NB4 (cell line): ENCODE results near the gene SPEN.

Experiments used
- MYC ChIP-seq: IDR thresholded peaks from 2 replicates; pipeline ENCODE4 v1.6.1; 2011; ENCODE audit warnings: low read depth, low read length
- TF ChIP-seq, protein P1 (sequence below): IDR thresholded peaks from one replicate; pipeline ENCODE4 v1.5.1; 2012; ENCODE audit warnings: low read depth, low read length
- TF ChIP-seq, protein P2 (sequence below): IDR thresholded peaks from 2 replicates; pipeline ENCODE4 v1.6.1; 2011; ENCODE audit warnings: low read depth, low read length

DNA sequence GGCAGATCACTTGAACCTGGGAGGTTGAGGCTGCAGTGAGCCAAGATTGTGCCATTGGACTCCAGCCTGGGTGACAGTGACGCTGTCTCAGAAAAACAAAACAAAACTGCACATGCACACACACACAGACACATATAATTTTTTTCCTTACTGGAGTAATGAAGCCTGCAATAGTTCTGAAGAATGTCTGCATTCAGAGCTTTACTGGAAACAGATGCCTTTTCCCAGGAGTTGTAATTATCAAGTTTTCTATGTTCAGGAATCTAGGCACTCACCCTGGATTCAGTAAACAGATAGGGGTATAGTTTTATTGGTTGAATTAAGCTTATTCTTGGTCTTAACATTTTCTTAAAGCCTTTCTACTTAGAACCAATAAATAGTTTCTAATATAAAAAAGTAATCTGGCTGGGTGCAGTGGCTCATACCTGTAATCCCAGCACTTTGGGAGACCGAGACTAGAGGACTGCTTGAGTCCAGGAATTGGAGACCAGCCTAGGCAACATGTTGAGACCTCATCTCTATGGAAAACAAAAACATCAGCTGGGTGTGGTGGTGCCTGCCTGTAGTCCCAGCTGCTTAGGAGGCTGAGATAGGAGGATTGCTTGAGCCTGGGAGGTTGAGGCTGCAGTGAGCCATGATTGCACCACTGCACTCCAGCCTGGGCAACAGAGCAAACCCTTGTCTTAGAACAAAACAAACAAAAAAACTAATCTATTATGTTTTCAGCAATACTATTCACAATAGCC, 15.8 kb downstream of the SPEN start:
- TF ChIP-seq, protein P1, sequence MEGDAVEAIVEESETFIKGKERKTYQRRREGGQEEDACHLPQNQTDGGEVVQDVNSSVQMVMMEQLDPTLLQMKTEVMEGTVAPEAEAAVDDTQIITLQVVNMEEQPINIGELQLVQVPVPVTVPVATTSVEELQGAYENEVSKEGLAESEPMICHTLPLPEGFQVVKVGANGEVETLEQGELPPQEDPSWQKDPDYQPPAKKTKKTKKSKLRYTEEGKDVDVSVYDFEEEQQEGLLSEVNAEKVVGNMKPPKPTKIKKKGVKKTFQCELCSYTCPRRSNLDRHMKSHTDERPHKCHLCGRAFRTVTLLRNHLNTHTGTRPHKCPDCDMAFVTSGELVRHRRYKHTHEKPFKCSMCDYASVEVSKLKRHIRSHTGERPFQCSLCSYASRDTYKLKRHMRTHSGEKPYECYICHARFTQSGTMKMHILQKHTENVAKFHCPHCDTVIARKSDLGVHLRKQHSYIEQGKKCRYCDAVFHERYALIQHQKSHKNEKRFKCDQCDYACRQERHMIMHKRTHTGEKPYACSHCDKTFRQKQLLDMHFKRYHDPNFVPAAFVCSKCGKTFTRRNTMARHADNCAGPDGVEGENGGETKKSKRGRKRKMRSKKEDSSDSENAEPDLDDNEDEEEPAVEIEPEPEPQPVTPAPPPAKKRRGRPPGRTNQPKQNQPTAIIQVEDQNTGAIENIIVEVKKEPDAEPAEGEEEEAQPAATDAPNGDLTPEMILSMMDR = no peak
- TF ChIP-seq, protein P2, sequence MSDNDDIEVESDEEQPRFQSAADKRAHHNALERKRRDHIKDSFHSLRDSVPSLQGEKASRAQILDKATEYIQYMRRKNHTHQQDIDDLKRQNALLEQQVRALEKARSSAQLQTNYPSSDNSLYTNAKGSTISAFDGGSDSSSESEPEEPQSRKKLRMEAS = no peak
- TF ChIP-seq MYC = no peak
